ENCODE measurements around the gene CORO2B.

- TF ChIP-seq CTCF (CRISPR knock-in tag; IDR thresholded peaks at IDR 0.05) (no peak), ZKSCAN1 (IDR thresholded peaks at IDR 0.05; ENCODE audit: low read length) (no peak), USF2 (IDR thresholded peaks at IDR 0.05; ENCODE audit: low read depth, low read length) (no peak), USF2 (CRISPR knock-in tag; IDR thresholded peaks at IDR 0.05; ENCODE audit: borderline replicate concordance) (no peak), POLR2AphosphoS5 (IDR thresholded peaks at IDR 0.05; ENCODE audit: low read depth, low read length) (no peak), POGK (CRISPR knock-in tag; conservative IDR thresholded peaks at IDR 0.05) (no peak), ZNF143 (CRISPR knock-in tag; IDR thresholded peaks at IDR 0.05) (no peak), MTERF4 (CRISPR knock-in tag; IDR thresholded peaks at IDR 0.05) (no peak), EZH2 (conservative IDR thresholded peaks at IDR 0.05; ENCODE audit: low read depth, low read length) (no peak)
Measured at GRCh38 chr15:68583936-68584755, 5.4 kb downstream of the CORO2B start.

Data from HepG2 (cell line).